ENCODE data around the gene MACROD2.

The MACROD2 gene

DNA sequence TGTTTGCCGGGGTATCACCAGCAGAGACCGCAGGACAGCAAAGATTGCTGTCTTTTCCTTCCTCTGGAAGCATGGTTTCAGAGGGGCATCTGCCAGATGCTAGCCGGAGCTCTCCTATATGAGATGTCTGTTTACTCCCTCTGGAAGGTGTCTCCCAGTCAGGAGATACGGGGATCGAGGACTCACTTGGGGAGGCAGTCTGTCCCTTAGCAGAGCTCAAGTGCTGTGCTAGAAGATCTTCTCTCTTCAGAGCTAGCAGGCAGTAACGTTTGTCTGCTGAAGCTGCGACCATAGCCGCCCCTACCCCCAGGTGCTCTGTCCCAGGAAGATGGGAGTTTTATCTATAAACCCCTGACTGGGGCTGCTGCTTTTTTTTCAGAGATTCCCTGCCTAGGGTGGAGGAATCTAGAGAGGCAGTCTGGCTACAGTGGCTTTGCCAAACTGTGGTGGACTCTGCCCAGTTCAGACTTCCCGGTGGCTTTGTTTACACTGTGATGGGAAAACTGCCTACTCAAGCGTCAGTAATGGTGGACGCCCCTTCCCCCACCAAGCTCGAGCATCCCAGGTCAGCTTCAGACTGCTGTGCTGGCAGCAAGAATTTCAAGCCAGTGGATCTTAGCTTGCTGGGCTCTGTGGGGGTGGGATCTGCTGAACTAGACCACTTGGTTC, 475.0 kb downstream of the MACROD2 start:
- DNase-seq (ENCODE audit: low read depth in 2 of 2), result no peak

DNA sequence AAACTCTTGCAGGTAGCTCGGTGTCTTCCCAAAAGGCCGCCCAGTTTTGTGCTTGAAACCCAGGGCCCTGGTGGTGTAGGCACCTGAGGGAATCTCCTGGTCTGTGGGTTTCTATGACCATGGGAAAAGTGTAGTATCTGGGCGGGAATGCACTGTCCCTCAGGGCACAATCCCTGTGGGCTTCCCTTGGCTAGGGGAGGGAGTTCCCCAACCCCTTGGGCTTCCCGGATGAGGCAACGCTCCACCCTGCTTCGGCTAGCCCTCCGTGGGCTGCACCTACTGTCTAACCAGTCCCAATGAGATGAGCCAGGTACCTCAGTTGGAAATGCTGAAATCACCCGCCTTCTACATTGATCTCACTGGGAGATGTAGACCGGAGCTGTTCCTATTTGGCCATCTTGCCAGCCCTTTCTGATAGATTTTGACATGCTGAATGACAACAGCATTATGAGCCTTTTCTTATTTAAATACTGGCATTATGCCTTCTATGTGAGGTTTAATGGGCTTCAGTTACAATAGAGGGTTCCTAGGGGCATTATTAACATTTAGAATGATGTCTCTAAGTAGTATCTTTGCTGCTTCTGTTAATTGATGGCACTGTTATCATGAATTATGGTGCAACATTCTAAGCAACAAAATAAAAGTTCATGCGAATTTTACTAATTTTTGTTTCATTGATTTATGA, 475.8 kb downstream of the MACROD2 start:
- no peak for DNase-seq (ENCODE audit: low read depth in 2 of 2)

DNA sequence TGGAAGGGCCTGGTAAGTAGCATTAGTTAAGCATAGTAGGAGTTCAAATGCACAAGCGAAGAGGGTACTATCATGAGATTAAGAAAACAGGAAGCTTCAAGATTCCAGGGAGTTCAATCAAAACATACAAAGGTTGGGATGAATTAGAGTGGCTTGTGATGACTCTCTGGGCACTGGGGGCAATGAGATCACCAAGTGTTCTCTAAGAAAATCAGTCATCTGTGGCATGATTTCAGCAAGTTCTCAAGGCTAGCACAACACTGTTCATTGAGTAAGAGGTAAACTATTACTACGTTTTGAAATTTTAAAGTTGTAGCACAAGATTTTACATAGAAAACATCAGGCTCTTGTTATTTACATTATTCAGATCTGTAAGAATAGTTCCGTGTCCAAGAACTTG, 481.8 kb downstream of the MACROD2 start:
- no peak for DNase-seq (ENCODE audit: low read depth in 2 of 2)

DNA sequence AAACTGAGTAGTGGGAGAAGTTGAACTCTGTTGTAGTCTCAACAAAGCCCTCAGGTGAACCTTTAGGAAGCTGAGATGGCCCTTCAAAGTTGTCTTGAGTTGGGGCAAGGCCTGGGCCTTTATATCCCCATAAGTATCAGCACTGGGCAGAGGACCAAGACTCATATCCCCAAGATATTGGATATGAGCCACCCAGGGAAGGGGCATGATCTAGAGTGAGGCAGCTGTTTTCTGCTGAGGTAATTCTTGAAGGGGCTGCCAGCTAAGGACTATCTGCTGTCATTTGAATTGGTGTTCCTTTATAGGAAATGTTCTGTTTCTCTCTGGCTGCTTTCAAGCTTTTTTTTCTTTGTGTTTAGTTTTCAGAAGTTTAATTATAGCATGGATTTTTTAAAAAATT, 482.8 kb downstream of the MACROD2 start:
- DNase-seq (ENCODE audit: low read depth in 2 of 2), result no peak

DNA sequence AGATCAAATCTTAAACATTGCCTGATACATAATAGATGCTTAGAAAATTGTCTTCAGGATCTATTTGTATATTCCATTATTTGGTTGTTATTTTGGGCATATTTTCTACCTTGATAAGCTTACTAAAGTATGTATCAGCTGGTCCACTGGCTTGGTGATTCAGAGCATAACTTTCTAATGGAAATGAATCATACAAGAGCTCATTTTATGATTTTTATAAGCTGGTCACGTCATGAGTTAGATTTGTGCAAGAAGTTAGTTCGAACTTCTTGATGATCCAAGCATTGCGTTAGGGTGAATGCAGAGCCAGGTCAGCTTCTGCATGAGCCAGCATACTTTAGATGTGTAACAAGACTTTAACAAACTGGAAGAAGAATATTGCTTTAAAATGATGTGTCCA, 486.5 kb downstream of the MACROD2 start:
- peak; percentile 11 to 29 for DNase-seq (ENCODE audit: low read depth in 2 of 2)

DNA sequence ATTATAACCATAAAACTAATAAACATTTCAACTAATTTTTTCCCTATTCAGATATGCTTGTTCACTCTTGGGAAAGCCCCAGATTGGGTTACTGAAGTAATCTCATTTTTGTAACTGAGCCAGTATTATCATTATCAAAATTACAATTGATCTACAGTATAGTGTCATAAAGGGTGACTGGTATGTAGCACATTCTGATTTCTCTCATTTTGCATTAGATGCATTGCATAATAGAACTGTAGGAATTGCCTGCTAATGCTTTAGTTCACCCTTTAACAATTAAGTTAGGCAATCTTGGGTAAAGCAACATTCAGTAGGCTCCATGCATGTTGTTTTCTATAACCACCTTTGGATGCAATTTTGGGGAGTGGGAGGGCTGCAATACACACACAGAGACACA, 492.9 kb downstream of the MACROD2 start:
- DNase-seq (ENCODE audit: low read depth in 2 of 2), result no peak

DNA sequence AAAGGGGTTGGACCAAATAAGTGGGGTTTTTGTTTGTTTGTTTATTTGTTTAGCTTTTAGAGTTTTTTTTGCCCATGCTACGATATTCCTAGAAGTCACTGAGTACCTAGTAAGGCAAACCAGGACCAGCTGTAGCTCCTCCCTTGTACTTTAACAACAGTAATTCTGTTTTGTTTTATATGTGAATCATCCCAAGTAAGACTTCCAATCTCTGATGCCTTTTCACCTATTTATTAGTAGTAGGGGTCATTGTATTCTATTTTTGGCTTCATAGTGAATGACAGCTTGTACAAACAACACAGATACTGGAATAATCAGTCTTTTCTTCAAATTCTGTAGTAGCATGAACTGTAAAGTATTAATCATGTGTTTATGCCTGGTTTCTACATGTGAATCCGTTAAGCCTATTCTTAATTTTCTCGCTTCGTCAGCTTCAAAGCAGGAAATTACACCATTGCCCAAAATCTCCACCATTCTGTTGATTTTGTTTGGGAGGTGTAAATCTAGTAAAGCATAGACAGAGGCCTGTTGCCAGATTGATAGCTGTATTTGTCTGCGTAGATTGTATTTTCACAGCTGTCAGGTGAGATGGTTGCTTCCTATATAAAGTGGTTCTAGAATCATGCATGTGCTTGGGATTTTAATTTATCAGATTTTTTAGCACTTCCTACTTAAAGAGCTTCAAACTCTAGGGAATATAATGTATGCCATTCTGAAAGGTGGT, 493.6 kb downstream of the MACROD2 start:
- no peak for DNase-seq (ENCODE audit: low read depth in 2 of 2)

DNA sequence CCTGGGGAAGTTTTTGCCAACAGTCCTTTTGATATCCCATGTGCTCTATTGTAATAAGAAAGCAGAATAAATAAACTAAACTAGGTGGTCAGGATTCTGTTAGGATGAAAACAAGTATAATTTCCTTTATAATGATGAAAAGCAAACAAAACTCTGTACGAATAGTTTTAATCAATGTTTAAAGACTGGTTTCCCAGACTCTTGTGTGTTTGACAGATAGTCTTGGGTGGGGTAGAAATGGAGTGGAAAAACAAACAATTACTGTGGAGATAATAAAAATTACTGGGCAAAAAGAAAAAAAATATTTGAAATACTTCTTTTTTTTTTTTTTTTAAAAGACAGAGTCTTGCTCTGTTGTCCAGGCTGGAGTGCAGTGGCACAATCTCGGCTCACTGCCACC, 494.2 kb downstream of the MACROD2 start:
- DNase-seq (ENCODE audit: low read depth in 2 of 2), result no peak

DNA sequence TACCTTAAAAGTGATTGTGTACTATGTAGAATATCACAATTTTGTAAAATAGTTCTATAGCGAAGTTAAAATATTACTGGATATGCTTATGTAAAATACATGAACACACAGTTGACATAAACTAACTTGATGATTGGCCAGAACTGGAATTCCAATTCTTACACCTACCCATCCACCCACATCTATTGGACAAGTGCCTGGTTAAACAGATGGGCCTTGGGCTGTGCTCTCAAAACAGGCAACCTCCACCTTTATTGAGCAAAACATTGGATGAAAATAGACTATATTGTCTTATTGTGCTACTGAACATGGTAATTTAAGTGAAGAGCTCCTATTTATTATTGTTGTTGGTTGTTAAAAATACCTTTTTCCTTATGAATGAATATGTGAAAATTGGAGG, 496.1 kb downstream of the MACROD2 start:
- no peak for DNase-seq (ENCODE audit: low read depth in 2 of 2)

DNA sequence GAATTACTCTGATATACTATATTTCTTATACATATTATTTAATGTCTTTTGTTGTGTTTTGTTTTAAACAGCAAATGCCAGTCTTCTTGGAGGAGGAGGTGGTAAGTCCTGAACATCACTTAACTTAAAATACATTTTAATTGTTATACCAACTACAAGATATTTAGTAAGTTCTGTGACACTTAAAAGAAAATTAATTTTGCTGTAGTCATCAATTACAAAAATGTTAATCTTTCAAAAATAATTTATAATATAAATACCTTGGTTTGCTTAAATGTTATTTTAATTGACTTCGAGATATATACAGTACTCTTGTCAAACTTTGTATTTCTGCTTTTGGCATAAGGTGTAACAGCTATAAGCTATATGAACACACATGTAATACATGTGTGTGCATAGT, 498.1 kb downstream of the MACROD2 start:
- no peak for DNase-seq (ENCODE audit: low read depth in 2 of 2)

DNA sequence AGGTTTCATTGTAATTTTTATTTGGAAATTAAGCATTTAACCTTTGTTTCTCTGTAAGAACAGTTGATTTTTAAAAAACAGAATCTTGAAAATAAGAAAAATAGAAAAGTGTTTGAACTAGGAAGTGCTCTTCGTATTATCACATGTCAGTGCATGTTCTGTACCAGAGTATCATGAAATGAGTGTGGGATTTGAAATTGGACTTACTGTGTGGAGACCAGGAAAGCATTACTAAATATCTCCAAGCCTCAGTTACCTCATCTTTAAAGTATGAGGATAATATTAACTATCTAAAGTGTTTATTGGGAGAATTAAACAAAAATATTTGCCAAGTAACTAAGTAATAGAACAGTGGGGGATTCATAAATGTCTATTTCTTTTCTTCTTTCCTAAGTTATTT, 499.0 kb downstream of the MACROD2 start:
- no peak for DNase-seq (ENCODE audit: low read depth in 2 of 2)

DNA sequence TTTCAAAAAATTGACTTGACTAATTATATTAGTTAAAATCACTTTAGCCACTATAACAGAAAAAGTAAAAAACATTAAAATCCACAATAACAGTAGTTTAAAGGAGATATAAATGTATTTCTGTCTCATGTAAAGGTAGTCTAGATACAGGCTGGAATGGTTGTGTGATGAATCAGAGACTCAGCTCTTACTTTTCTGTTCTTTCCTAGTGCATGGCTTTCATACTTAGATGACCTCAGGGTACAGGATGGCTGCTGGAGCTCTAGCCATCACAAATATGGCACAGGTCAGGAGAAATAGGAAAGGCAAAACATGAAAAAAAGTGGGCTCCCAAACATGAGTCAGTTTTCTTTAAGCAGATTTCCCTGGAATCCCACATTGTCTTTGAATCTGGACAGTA, 499.8 kb downstream of the MACROD2 start:
- DNase-seq (ENCODE audit: low read depth in 2 of 2), result no peak

DNA sequence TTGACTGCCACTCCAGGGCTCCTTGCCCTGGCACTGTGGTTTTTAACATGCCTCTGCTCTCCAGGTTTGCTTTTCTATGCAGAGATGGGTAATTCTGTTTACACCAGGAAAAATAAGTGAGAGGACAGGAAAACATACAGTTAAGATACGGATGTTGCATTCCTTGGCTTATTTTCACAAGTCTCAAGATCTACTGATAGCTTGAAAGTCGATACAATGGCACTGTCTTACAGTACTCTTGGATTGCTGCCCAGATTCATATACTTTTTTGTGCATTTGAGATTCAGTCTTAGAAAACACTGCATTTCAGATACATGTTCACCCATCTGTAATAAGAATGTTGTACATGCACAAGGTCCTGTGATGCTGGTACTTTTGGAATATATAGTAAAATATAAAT, 501.7 kb downstream of the MACROD2 start:
- no peak for DNase-seq (ENCODE audit: low read depth in 2 of 2)

DNA sequence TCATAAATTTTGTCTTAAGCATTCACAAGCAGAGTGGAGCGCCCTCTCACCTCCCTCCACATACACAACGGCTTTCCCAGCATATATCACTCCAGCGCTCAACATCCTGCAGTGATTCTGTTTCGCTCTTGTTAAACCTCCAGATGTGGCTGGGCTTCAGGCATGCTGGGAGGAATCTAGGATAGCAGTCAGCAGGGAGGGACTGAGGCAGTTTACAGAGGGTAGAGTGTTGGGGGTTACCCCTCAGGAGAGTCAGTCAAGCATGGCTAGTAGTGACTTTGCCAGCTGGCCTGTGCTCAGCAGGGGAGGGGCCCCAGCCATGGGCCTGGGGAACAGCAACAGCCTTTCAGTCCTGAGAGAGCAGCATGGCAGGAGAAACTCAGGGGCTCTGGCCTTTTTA, 503.5 kb downstream of the MACROD2 start:
- DNase-seq (ENCODE audit: low read depth in 2 of 2), result peak in 1 of 2 experiments; percentile 12

DNA sequence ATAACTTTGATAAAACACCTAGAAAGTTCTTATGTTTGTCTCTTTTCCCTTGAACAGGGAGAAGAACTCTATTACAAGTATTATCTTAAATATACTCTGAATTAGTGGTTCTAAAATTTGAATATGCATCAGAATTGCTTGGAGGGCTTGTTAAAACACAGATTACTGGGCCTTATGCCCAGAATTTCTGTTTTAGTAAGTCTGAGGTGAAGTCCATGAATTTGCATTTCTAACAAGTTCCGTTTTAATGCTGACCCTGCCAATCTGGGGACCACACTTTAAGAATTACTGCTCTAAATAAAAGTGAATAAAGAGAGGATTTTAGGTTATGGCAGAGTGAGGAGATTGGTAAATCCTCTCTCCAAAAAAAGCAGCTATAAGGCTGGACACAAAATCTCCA, 510.2 kb downstream of the MACROD2 start:
- no peak for DNase-seq (ENCODE audit: low read depth in 2 of 2)

DNA sequence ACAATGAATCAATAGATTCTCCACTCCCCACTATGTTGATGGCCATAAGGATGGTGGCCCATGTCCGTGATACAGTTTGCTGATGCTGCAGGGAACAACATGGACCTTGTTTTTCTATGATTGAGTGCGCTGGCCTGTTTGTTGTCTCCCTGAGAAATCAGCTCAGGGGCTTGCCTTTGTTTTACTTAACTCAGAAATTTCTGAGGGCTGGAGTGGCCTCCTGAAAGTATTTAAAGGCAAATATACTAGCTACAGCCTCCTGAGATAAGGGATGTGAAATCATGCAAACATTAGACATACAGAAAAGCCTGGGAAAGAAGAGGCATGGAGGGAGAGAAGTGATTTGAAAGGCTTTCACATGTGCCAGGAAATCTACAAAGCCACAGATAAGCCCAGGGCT, 512.4 kb downstream of the MACROD2 start:
- DNase-seq (ENCODE audit: low read depth in 2 of 2), result no peak

DNA sequence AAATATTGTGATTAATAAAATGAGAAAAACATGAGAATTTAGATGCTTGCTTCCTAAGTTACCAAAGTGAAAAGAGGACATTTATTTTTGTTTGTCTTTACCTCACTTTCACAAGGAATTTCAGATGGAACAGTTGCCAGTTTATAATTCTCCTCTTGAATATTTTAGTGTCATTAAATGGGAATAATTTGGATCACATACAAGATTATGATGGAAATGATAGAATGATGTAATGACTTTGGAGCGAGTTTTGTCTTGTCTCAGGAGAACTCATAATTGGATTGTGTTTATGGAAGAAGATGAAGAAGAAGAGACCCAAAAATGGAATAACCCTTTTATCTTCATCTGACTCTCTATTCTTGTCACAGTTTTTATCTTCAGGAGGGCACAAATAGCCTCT, 515.0 kb downstream of the MACROD2 start:
- no peak for DNase-seq (ENCODE audit: low read depth in 2 of 2)

DNA sequence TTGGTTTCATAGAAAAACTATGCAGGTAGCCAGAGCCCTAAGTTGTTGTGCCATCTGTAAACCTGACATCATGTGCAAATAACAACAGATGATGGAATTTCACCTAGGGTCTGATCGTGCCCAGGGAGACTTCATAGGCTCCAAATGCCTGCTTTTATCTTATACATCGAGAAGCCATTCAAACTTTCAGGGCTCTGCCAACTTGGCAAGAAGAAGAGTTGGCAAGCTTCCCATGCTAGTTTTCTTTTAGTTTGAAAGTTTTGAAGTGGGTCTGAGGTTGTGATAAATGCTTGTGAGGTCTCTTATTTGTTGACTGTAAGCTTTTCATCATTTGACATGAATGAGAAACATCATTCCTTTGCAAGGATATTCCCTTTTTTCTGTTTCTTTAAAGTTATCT, 517.5 kb downstream of the MACROD2 start:
- DNase-seq (ENCODE audit: low read depth in 2 of 2), result no peak

DNA sequence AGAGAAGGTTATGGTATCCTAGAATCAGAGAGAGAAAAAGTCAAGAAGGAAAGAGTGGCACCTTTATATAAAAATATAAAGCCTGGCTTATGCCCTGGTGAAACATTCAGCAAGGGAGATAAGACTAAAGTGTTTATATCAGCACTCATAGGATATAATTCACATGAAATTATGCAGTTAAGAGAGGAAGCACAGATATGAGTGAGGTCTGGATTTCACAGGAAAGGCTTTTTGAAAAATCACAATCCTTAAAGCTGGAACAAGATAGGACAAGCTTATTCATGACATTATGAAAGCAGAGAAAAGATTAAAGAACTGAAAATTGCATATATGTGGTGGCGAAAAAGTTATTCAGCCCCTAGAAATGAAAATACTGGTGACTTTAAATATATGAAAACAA, 523.3 kb downstream of the MACROD2 start:
- no peak for DNase-seq (ENCODE audit: low read depth in 2 of 2)

DNA sequence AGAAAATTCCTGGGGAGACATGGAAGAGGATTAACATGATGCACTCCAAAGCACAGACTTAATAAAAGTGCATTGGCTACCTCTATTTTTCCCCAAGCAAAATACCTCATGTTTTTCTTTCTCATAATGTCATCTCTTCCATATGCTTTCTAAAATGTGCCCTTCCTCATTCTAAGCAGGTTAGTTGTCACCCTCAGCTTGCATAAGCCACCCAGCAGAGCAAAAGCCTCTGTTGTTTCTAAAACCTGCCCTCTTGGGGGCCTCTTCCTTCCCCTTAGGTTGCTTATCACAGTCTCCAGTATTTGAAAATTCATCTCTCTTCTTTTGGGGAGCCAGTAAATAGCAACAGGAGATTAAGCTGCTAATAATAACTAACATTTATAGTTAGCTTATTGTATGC, 525.7 kb downstream of the MACROD2 start:
- DNase-seq (ENCODE audit: low read depth in 2 of 2), result no peak

DNA sequence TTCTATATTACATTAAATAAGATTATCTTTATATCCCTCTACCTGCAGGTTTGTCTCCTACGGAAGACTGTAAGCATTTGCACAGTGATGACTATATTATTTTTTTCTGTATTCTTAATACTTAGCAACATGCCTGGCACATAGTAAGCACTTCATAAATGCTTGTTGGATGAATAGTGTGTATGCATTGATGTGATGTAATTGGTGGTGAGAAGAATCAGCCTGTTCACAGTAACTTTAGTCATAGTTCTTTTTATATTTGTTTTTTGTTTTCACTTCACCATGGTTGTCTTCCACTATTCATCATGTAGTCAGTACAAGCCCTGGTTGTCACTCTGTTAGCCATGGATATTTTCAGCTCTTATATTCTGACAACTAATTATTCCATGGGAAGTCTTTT, 526.1 kb downstream of the MACROD2 start:
- no peak for DNase-seq (ENCODE audit: low read depth in 2 of 2)

DNA sequence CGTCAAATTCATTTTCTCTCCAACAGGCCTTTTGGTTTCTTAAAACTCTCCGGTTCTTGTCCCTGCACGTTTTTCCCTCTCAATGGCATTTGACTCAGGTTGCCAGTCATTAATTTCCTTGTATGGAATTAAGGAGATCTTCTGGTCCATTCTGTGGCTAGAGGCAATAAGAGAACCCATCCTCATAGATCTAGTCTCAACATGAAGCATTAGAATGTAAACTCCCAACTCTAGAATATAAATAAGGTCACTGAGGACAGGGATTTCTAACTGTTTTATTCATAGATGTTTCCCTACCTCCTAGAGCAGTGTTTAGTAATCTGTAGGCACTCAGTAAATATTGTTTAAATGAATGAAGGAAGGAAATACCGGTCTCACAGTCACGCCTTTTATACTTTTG, 527.3 kb downstream of the MACROD2 start:
- no peak for DNase-seq (ENCODE audit: low read depth in 2 of 2)

DNA sequence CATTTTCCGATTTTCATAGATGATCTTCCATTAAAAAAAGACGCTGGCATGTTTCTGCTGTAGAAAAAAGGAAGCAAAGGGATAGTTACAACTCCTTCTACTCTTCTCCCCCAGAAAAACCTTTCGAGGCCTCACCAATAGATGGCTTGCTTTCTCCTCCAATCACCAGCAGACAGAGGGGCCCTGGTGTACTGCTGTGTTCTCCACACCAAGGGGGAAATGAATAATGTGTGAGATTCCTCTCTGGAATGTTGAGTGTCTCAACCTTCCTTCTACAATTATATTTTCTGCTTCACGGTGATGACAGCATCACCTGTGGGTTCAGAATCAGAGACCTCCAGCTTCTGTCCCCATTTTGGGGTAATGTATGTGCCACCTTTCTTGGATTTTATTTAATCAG, 527.8 kb downstream of the MACROD2 start:
- no peak for DNase-seq (ENCODE audit: low read depth in 2 of 2)
